H9 (cell line): ENCODE data around the gene SMYD1. TPM values are rescaled to one million over a fixed set of nuclear protein-coding genes. Genes with fewer than 3 reads are reported as not detected.

Source experiments
- DNase-seq: peaks from one replicate; pipeline ENCODE4 v3.0.0-alpha.2; 2017
- H2AFZ ChIP-seq: one replicate; pipeline ENCODE4 v1.6.1; 2013; ENCODE audit warnings: mild to moderate bottlenecking, low read length, control low read depth, moderate library complexity
- H2AK5ac ChIP-seq: 2 replicates; pipeline ENCODE4 v1.6.1; 2013; ENCODE audit warnings: low read length, control low read depth, mixed read lengths; ENCODE audit not compliant: insufficient read length
- H2BK120ac ChIP-seq: one replicate; pipeline ENCODE4 v1.6.1; 2013; ENCODE audit warnings: low read depth, mild to moderate bottlenecking, low read length, control low read depth, inconsistent platforms; ENCODE audit not compliant: poor library complexity, severe bottlenecking
- H2BK12ac ChIP-seq: 2 replicates; pipeline ENCODE4 v1.6.1; 2013; ENCODE audit warnings: low read length, control low read depth, mixed read lengths, low read depth; ENCODE audit not compliant: insufficient read length
- H2BK15ac ChIP-seq: 2 replicates; pipeline ENCODE4 v1.6.1; 2013; ENCODE audit warnings: low read depth, low read length, control low read depth
- H2BK20ac ChIP-seq: one replicate; pipeline ENCODE4 v1.6.1; 2013; ENCODE audit warnings: low read depth, mild to moderate bottlenecking, low read length, control low read depth, inconsistent platforms; ENCODE audit not compliant: poor library complexity, severe bottlenecking
- H2BK5ac ChIP-seq: 2 replicates; pipeline ENCODE4 v1.6.1; 2013; ENCODE audit warnings: low read length, control low read depth, mixed read lengths; ENCODE audit not compliant: insufficient read length
- H3K14ac ChIP-seq: 2 replicates; pipeline ENCODE4 v1.6.1; 2013; ENCODE audit warnings: low read length, control low read depth; ENCODE audit not compliant: insufficient read depth
- H3K18ac ChIP-seq: 2 replicates; pipeline ENCODE4 v1.6.1; 2013; ENCODE audit warnings: low read depth, mild to moderate bottlenecking, mixed read lengths, low read length, control low read depth; ENCODE audit not compliant: insufficient read length
- H3K23ac ChIP-seq: 2 replicates; pipeline ENCODE4 v1.6.1; 2013; ENCODE audit warnings: low read length, control low read depth, mixed read lengths, low read depth; ENCODE audit not compliant: insufficient read length
- H3K23me2 ChIP-seq: 2 replicates; pipeline ENCODE4 v1.6.1; 2013; ENCODE audit warnings: low read depth, mild to moderate bottlenecking, mixed read lengths, low read length, control low read depth; ENCODE audit not compliant: insufficient read length, poor library complexity, severe bottlenecking
- H3K27ac ChIP-seq: 2 replicates; pipeline ENCODE4 v1.5.1; 2013; ENCODE audit warnings: low read length, control low read depth, mixed read lengths, low read depth; ENCODE audit not compliant: insufficient read length
- H3K27me3 ChIP-seq: 2 replicates; pipeline ENCODE4 v1.6.1; 2013; ENCODE audit warnings: low read length, control low read depth, inconsistent platforms; ENCODE audit not compliant: insufficient read depth
- H3K4ac ChIP-seq: 2 replicates; pipeline ENCODE4 v1.6.1; 2013; ENCODE audit warnings: low read depth, mild to moderate bottlenecking, control low read depth, inconsistent platforms, low read length, moderate library complexity
- H3K4me1 ChIP-seq: 2 replicates; pipeline ENCODE4 v1.6.1; 2013; ENCODE audit warnings: low read length, control low read depth, inconsistent platforms; ENCODE audit not compliant: insufficient read depth
- H3K4me2 ChIP-seq: 2 replicates; pipeline ENCODE4 v1.6.1; 2013; ENCODE audit warnings: low read length, control low read depth, mixed read lengths; ENCODE audit not compliant: insufficient read length, insufficient read depth
- H3K56ac ChIP-seq: 2 replicates; pipeline ENCODE4 v1.6.1; 2013; ENCODE audit warnings: low read depth, mild to moderate bottlenecking, mixed read lengths, low read length, control low read depth; ENCODE audit not compliant: insufficient read length
- H3K79me1 ChIP-seq: 2 replicates; pipeline ENCODE4 v1.6.1; 2013; ENCODE audit warnings: low read depth, mild to moderate bottlenecking, moderate library complexity, low read length, control low read depth, inconsistent platforms; ENCODE audit not compliant: insufficient read depth, poor library complexity, severe bottlenecking
- H3K79me2 ChIP-seq: 2 replicates; pipeline ENCODE4 v1.6.1; 2013; ENCODE audit warnings: low read length, control low read depth, inconsistent platforms; ENCODE audit not compliant: insufficient read depth
- H3K9ac ChIP-seq: 2 replicates; pipeline ENCODE4 v1.6.1; 2013; ENCODE audit warnings: low read length, control low read depth, mixed read lengths; ENCODE audit not compliant: insufficient read length; ENCODE audit errors: extremely low read depth
- H3K9me3 ChIP-seq: one replicate; pipeline ENCODE4 v1.6.1; 2013; ENCODE audit warnings: low read depth, low read length, inconsistent platforms; ENCODE audit not compliant: control insufficient read depth
- H3T11ph ChIP-seq: one replicate; pipeline ENCODE4 v1.6.1; 2013; ENCODE audit warnings: mild to moderate bottlenecking, low read length, control low read depth, inconsistent platforms
- H4K20me1 ChIP-seq: one replicate; pipeline ENCODE4 v1.6.1; 2013; ENCODE audit not compliant: control insufficient read depth, insufficient read length, insufficient read depth
- H4K5ac ChIP-seq: 2 replicates; pipeline ENCODE4 v1.6.1; 2013; ENCODE audit warnings: low read depth, mild to moderate bottlenecking, mixed read lengths, low read length, control low read depth; ENCODE audit not compliant: insufficient read length
- H4K8ac ChIP-seq: replicated peaks from 2 replicates; pipeline ENCODE4 v1.6.1; 2013; ENCODE audit warnings: low read length, control low read depth, mixed read lengths, low read depth; ENCODE audit not compliant: insufficient read length
- H4K91ac ChIP-seq: 2 replicates; pipeline ENCODE4 v1.6.1; 2013; ENCODE audit warnings: low read depth, mild to moderate bottlenecking, moderate library complexity, mixed read lengths, low read length, control low read depth; ENCODE audit not compliant: insufficient read length
- H3K27ac Mint-ChIP-seq, 3 experiments: 2 replicates in 2 of 3; 3 replicates in 1 of 3; pipeline ENCODE4 v1.8.0; 2020 to 2021; ENCODE audit warnings: mixed read lengths in 3 of 3, mild to moderate bottlenecking in 1 of 3, moderate library complexity in 1 of 3
- H3K27me3 Mint-ChIP-seq: 2 replicates; pipeline ENCODE4 v1.8.0; 2021; ENCODE audit warnings: low read depth, mild to moderate bottlenecking, moderate library complexity, mixed read lengths
- H3K36me3 Mint-ChIP-seq, 3 experiments: 2 replicates in 2 of 3; 3 replicates in 1 of 3; pipeline ENCODE4 v1.8.0; 2020 to 2021; ENCODE audit warnings: low read depth in 3 of 3, mixed read lengths in 3 of 3; ENCODE audit not compliant: insufficient read depth in 1 of 3
- H3K4me1 Mint-ChIP-seq, 2 experiments: 2 replicates each; pipeline ENCODE4 v1.8.0; 2020; ENCODE audit warnings: mixed read lengths in 2 of 2
- H3K4me3 Mint-ChIP-seq, 2 experiments: 2 replicates in 1 of 2; 3 replicates in 1 of 2; pipeline ENCODE4 v1.8.0; 2020 to 2021; ENCODE audit warnings: mild to moderate bottlenecking in 2 of 2, mixed read lengths in 2 of 2, moderate library complexity in 1 of 2
- H3K9me3 Mint-ChIP-seq, 2 experiments: 2 replicates in 1 of 2; 3 replicates in 1 of 2; pipeline ENCODE4 v1.8.0; 2020; ENCODE audit warnings: mild to moderate bottlenecking in 2 of 2, mixed read lengths in 2 of 2, moderate library complexity in 1 of 2
- CTCF ChIP-seq: fragments of 200-600 bp; sonication (generic); conservative IDR thresholded peaks from 3 replicates; pipeline ENCODE4 v1.8.0; 2021; ENCODE audit warnings: antibody characterized with exemption, mild to moderate bottlenecking
- WGBS: extraction: QIAGEN DNeasy Blood & Tissue Kit; methylation state at CpG from one replicate; pipeline ENCODE4 v1.1.7; 2013; ENCODE audit warnings: missing lambda C conversion rate, low lambda C conversion rate, mixed read lengths; ENCODE audit not compliant: insufficient read length; ENCODE audit errors: extremely low coverage; 5-methylcytosine and 5-hydroxymethylcytosine counted together
- total RNA-seq: library from RNA; stranded (reverse); gene quantifications from 2 replicates; pipeline ENCODE4 v1.2.1, GENCODE V29; 2021

Gene SMYD1
- total RNA-seq, 1 experiment from 2014 or later: not detected

GRCh38 chr2:88139203-88139702 lies 71.6 kb downstream of the SMYD1 start:
- no peaks in the 10 kb centered on the region for H3K9me3 ChIP-seq
- no peaks in the 10 kb centered on the region for H3K4me1 ChIP-seq
- no peaks in the 10 kb centered on the region for H3K23me2 ChIP-seq
- no peaks in the 10 kb centered on the region for H3K79me2 ChIP-seq
- H3K18ac ChIP-seq: no peak overlapping the region
- no peak overlapping the region for H2BK15ac ChIP-seq
- Mint-ChIP-seq H3K27ac (no peak overlapping the region), H3K4me1 (no peaks in the 10 kb centered on the region), H3K9me3 (peaks cover 0 to 5% of the 10 kb centered on the region in 2 experiments; a peak in 1 of 5 replicates), H3K36me3 (no peaks in the 10 kb centered on the region; a peak in 1 of 7 replicates), H3K4me3 (no peak overlapping the region), H3K27me3 (peaks cover 21% of the 10 kb centered on the region)
- no peak overlapping the region for H2AK5ac ChIP-seq
- H3K23ac ChIP-seq: no peak overlapping the region
- H3K4ac ChIP-seq: no peak overlapping the region
- no peak overlapping the region for H4K5ac ChIP-seq
- H3K14ac ChIP-seq: no peak overlapping the region
- no peak overlapping the region for H3K56ac ChIP-seq
- H3K79me1 ChIP-seq: no peaks in the 10 kb centered on the region
- no peak overlapping the region for H3T11ph ChIP-seq
- no peak overlapping the region for H2BK20ac ChIP-seq
- H4K91ac ChIP-seq: no peak overlapping the region
- H4K8ac ChIP-seq: no peak overlapping the region
- no peak overlapping the region for H3K9ac ChIP-seq
- no peak overlapping the region for H2BK5ac ChIP-seq
- H2AFZ ChIP-seq: no peak overlapping the region
- H3K27me3 ChIP-seq: no peaks in the 10 kb centered on the region
- WGBS: no CpG with 5 or more reads among the region's 2 CpGs
- H4K20me1 ChIP-seq: no peaks in the 10 kb centered on the region
- H2BK120ac ChIP-seq: no peak overlapping the region
- TF ChIP-seq CTCF: no peak
- DNase-seq: no peak
- no peak overlapping the region for H3K4me2 ChIP-seq
- no peak overlapping the region for H3K27ac ChIP-seq
- no peak overlapping the region for H2BK12ac ChIP-seq
